Skeletal muscle satellite cell (primary cell): ENCODE data around the gene SSBP3.
A peak's percentile ranks its signal among the peaks of the same experiment; 100 is the strongest.

ENCODE experiments used
- H3K27me3 ChIP-seq: 2 replicates; pipeline ENCODE4 v1.7.0; 2013; ENCODE audit warnings: low read length; ENCODE audit not compliant: control insufficient read depth, insufficient read depth
- H3K36me3 ChIP-seq: 2 replicates; pipeline ENCODE4 v1.7.0; 2013; ENCODE audit warnings: mild to moderate bottlenecking, control low read depth, low read length; ENCODE audit not compliant: insufficient read depth
- H3K4me1 ChIP-seq: 2 replicates; pipeline ENCODE4 v1.7.0; 2013; ENCODE audit warnings: low read length; ENCODE audit not compliant: control insufficient read depth, insufficient read depth
- H3K4me2 ChIP-seq: 2 replicates; pipeline ENCODE4 v1.7.0; 2013; ENCODE audit warnings: mild to moderate bottlenecking, low read length
- H3K4me3 ChIP-seq: 2 replicates; pipeline ENCODE4 v1.7.0; 2013; ENCODE audit warnings: low read length
- H3K9ac ChIP-seq: 2 replicates; pipeline ENCODE4 v1.7.0; 2013; ENCODE audit warnings: mild to moderate bottlenecking, low read depth, low read length, moderate library complexity
- H3K9me3 ChIP-seq: replicated peaks from 2 replicates; pipeline ENCODE4 v1.7.0; 2013; ENCODE audit warnings: mild to moderate bottlenecking, control low read depth, low read length

The SSBP3 gene

DNA sequence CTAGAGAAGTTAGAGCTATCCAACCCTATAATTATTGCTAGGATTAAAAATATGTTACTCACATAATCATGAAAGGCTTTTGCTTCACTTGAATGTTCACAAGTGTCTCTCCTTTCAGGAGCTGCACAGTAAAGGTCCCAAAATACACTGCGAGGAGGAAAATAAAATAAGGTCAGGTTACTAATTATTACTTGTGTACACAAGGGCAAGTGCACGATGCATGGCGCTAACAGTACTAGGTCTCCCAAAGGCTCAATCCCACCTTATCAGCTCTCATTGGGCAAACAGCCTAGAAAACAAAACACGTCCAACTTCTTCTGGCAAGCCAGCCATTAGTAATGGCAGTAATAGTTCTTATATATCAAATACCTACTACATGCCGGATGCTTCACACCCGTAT, 4.4 kb downstream of the SSBP3 start:
- no peaks in the 10 kb centered on the region for H3K27me3 ChIP-seq
- H3K9ac ChIP-seq: no peak overlapping the region
- H3K4me2 ChIP-seq: no peak overlapping the region
- no peak overlapping the region for H3K4me3 ChIP-seq
- peaks cover 44% of the 10 kb centered on the region for H3K36me3 ChIP-seq
- H3K4me1 ChIP-seq: peaks cover 22% of the 10 kb centered on the region
- H3K9me3 ChIP-seq: no peaks in the 10 kb centered on the region

DNA sequence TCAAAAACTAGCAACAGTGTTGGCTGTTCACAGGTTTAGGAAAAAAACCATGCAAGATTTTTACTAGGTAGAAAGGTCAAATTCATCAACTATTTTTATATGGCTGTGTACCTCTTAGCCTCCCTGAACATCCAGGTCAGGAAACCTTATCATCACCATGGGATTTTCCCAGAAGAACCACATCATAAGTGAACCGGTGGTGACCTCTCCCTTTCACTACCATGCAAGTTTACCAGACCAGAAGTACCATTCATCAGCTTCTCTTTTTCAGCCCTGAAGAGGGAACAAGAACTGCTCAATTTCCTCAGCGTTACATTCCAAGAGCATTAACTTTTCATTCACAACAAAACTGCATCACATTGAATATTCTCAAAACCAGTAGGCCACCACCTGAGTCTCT, 5.9 kb downstream of the SSBP3 start:
- H3K36me3 ChIP-seq: peaks cover 49% of the 10 kb centered on the region
- H3K4me2 ChIP-seq: no peak overlapping the region
- H3K27me3 ChIP-seq: no peaks in the 10 kb centered on the region
- H3K4me1 ChIP-seq: peaks cover 22% of the 10 kb centered on the region
- H3K9ac ChIP-seq: no peak overlapping the region
- H3K9me3 ChIP-seq: no peaks in the 10 kb centered on the region
- no peak overlapping the region for H3K4me3 ChIP-seq

DNA sequence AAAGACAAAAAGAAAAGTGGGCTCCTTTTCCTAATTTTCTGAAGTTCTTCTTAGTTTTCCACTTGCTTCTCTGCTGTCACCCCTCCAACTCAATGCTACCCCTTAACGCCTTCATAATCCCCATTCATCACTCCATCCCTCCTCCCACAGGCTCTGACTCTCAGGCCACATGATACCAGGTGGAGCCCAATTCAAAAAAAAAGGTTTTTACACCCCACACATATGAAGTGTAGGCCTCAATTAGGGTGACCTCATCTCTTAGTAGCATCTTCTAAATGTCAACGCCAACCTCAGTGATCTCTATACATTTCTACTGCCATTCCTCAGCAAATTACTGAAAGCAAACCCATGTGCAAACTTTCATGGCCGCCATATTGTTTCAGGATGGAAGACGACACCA, 6.4 kb downstream of the SSBP3 start:
- peaks cover 53% of the 10 kb centered on the region for H3K36me3 ChIP-seq
- no peak overlapping the region for H3K4me3 ChIP-seq
- H3K9me3 ChIP-seq: no peaks in the 10 kb centered on the region
- no peak overlapping the region for H3K4me2 ChIP-seq
- peaks cover 19% of the 10 kb centered on the region for H3K4me1 ChIP-seq
- H3K9ac ChIP-seq: no peak overlapping the region
- H3K27me3 ChIP-seq: no peaks in the 10 kb centered on the region

DNA sequence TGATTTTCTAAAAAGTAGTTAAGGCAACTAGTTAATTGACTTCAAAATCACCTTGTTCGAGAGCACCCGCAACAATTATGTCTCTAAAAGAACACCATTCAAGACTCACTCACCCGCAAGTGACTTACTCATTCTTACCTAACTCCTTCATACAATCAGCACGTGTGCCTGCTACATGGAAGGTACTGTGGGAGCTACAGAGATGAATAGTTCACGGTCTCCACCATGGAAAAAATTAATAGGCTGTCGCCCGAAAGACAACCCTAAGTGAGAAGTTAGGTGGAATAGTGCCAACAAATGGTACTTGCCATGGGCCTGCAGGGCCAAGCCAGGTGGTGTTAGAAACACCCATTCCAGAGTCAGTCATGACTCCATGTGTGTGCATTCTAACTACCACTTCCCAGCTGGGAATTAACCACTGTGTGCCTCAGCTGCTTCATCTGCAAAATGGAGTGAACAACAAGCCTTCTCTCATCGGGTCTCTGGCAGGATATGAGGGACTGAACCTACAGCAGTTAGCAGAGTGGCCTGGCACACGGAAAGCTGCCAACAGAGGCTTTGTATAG, 7.1 kb downstream of the SSBP3 start:
- Histone ChIP-seq H3K4me1 (peaks cover 11% of the 10 kb centered on the region), H3K36me3 (peaks cover 53% of the 10 kb centered on the region), H3K4me3 (no peak overlapping the region), H3K4me2 (no peak overlapping the region), H3K9ac (no peak overlapping the region), H3K9me3 (no peaks in the 10 kb centered on the region), H3K27me3 (no peaks in the 10 kb centered on the region)

DNA sequence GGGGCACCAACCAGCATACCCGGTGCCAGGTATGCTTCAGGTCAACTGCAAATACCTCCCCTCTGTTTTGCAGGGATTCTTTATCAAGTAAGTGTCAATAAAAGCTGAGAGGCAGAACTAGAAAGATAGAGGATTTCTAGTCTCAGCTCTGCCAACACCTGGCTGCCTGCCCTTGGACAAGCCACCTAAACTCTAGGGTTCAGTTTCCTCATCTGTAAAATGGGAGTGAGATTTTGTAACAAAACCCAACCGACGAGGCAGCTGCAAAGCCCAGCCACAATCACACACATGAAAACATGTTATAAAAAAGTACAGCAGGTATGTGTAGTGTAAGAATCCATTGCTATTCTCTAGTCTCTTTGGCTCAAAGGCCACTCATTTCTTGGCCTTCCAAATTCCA, 8.2 kb downstream of the SSBP3 start:
- H3K9me3 ChIP-seq: no peaks in the 10 kb centered on the region
- no peaks in the 10 kb centered on the region for H3K27me3 ChIP-seq
- no peak overlapping the region for H3K4me3 ChIP-seq
- no peak overlapping the region for H3K9ac ChIP-seq
- H3K36me3 ChIP-seq: peaks cover 56% of the 10 kb centered on the region
- H3K4me2 ChIP-seq: no peak overlapping the region
- H3K4me1 ChIP-seq: peaks cover 3% of the 10 kb centered on the region

DNA sequence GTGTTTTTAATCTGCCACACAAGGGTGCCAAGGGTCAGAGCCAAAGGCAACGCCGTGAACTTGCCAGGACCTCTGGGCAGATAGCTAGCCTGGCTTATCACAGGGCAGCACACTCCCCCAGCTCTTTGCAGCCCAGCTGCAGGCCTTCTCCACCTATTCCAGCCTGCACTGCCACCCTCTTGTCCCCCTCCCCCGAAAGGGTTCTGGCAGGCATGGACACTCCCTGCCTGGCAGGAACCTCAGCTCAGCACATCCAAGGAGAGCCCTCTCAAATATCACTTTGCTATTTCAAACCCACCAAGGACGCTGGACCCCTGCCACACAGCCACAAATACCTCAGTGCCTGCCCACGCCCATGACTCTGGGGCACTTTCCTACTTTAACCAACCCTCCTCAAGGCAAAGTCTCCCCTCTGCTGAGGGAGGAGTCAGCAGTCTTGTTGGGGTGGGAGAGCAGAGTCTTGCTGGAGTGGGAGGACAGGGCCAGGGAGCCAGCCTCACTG, 9.1 kb downstream of the SSBP3 start:
- Histone ChIP-seq H3K9me3 (no peaks in the 10 kb centered on the region), H3K9ac (no peak overlapping the region), H3K4me2 (no peak overlapping the region), H3K36me3 (peaks cover 58% of the 10 kb centered on the region), H3K27me3 (no peaks in the 10 kb centered on the region), H3K4me1 (peaks cover 3% of the 10 kb centered on the region), H3K4me3 (no peak overlapping the region)

DNA sequence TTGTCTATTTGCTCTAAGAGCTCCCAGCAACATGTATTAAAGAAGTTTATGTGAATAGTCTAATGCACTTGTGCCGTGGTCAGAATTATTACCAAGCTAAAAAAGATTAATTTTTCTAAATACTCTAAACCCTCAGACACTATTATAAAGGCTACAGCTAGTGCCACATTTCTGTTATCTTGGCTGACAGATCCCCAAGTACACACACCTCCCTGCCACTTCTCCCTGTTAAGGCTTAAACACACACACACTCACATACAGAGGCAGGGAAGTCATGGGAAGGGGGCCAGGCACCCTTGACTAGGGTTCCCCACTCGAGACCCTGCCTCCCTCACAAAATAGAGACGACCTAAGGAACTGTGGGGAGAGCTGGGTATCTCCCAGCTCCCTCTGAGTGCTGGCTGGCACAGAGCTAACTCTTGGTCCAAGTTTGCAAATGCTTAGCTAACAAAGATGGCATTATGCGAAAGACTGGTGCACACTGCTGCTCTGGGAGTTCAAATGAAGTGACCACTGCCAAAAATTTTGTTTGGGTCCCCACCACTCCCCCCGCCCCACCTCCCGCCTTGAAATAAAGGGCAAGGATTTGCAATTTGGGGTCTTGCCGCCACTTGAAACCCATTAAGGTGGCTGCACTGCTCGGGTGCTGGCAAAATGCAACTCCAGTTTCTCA, 9.8 kb downstream of the SSBP3 start:
- Histone ChIP-seq H3K36me3 (peaks cover 57% of the 10 kb centered on the region), H3K4me3 (no peak overlapping the region), H3K27me3 (no peaks in the 10 kb centered on the region), H3K9ac (no peak overlapping the region), H3K4me2 (no peak overlapping the region), H3K4me1 (peaks cover 5% of the 10 kb centered on the region), H3K9me3 (no peaks in the 10 kb centered on the region)

DNA sequence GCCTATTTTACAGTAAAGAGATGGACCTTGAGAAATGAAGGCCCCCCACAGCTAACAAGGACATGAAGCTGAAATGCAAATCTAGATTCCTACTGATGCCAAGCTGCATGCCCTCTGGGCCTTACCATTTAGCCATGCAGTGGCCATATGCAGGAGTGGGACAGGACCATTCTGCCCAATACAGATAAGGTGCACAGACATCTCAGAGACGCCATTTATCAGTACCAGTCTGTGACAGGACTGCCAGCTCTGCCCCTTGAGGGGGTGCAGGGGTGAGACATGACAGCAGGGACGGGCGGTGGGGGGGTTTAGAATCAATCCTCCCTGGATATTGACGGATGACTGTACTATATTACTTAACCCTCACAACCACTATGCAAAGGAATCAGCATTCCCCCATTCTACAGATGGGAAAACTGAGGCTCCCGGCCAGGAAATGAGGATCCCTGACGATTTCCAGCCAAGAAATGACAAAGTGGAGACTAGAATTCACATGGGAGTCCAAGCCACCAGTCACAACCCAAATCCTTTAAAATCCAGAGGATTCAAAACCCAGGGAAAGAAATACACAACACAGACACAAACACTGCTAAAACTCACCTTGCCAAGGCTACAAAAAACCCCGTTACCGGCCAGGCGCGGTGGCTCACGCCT, 10.8 kb downstream of the SSBP3 start:
- H3K9ac ChIP-seq: no peak overlapping the region
- no peak overlapping the region for H3K4me2 ChIP-seq
- H3K9me3 ChIP-seq: no peaks in the 10 kb centered on the region
- H3K4me1 ChIP-seq: peaks cover 15% of the 10 kb centered on the region
- H3K4me3 ChIP-seq: no peak overlapping the region
- peaks cover 50% of the 10 kb centered on the region for H3K36me3 ChIP-seq
- no peaks in the 10 kb centered on the region for H3K27me3 ChIP-seq

DNA sequence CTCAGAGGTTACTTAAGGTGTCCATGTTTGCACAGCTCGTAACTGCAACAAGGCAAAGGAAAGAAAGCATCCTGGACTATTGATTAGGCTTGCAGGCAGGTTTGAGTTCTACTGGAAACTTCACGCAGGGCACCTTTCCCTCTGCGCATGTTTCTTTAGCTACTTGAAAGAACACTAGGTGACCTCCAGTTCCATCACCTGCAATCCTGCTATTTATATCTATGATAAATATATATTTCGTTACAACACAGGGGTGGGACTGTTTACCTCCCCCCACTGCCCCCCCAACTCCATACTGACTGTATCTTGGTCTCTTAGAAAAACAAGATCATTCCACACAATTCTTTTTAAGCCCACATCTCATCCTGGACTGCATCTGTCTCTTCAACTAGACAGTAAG, 12.1 kb downstream of the SSBP3 start:
- peaks cover 43% of the 10 kb centered on the region for H3K36me3 ChIP-seq

DNA sequence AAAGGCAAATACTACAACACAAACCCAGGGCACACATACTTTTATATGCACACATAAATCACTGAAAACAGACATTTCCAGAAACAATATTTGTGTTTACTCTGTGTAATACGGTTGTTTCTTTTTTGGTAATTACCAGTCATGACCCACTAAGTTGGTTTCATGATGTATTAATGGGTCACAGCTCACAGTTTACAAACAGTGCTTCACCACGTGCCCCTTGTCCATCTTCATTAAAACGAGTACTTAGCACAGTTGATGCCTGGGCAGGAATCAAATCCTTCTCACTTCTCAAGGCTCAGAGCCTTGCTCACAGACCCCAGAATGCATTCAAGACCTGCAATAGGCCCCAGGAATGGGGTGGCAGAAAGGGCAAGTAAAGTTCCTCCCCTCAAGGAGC, 13.8 kb downstream of the SSBP3 start:
- no peak overlapping the region for H3K9ac ChIP-seq

More for the DNA sequence above, 12.1 kb downstream of the SSBP3 start:
- no peak overlapping the region for H3K4me3 ChIP-seq
- peaks cover 16% of the 10 kb centered on the region for H3K4me1 ChIP-seq
- no peak overlapping the region for H3K9ac ChIP-seq
- H3K4me2 ChIP-seq: no peak overlapping the region
- H3K9me3 ChIP-seq: no peaks in the 10 kb centered on the region
- no peaks in the 10 kb centered on the region for H3K27me3 ChIP-seq

DNA sequence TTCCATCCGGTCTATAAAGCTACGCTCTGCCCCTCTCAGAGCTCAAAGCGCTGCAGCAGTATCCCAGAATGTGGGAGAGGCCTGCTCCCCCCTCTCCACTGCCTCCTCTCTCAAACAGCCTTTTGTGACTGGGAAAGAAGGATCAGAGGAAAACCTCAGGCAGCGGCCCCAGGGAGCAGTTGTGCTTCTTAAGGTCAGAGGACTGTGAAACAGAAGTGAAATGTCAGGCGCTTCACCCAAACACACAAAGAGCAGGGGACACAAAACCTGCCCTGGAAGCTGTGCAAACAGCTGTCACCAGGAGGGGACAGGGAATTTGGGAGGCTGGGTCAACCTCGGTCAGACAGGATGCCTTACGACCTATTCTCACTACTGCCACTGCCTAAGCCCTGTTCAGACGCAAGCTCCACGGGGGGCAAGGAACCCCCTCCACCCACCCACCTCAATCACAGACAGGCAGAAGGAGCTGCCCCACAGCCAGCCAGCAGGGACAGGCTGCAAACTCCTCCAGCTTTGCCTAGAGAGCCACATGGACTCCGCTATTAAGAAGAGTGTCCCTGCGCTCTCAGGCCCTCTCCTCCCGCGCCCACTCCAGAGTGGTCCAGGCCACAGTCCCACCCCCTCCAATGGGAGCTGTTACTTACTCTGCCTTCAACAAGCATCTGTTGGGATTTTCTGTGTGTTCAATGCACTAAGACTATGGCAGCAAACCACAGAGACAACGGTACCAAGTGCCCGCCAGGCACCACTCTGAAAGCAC, 14.6 kb downstream of the SSBP3 start:
- Histone ChIP-seq H3K9ac (peak overlapping the region; percentile 64), H3K4me2 (no peak overlapping the region), H3K4me3 (no peak overlapping the region), H3K27me3 (no peaks in the 10 kb centered on the region), H3K4me1 (peaks cover 13% of the 10 kb centered on the region), H3K36me3 (peaks cover 28% of the 10 kb centered on the region), H3K9me3 (no peaks in the 10 kb centered on the region)

More for the DNA sequence above, 13.8 kb downstream of the SSBP3 start:
- H3K36me3 ChIP-seq: peaks cover 30% of the 10 kb centered on the region
- no peak overlapping the region for H3K4me2 ChIP-seq
- no peaks in the 10 kb centered on the region for H3K27me3 ChIP-seq
- H3K9me3 ChIP-seq: no peaks in the 10 kb centered on the region
- H3K4me3 ChIP-seq: no peak overlapping the region
- peaks cover 16% of the 10 kb centered on the region for H3K4me1 ChIP-seq
